HG03175 (cell line): ENCODE results near the gene SIGLEC8.
"Not testable (repeated sequence)": the region's sequence is repeated elsewhere in the genome, so short reads cannot be mapped to it uniquely, and the experiment has no call there.

Experiments used
- ATAC-seq: cut with Tn5 transposase; IDR thresholded peaks from one replicate; pipeline ENCODE4 v1.9.1; 2021; ENCODE audit warnings: mild to moderate bottlenecking, moderate library complexity; ENCODE audit not compliant: unreplicated experiment

SIGLEC8 gene

DNA sequence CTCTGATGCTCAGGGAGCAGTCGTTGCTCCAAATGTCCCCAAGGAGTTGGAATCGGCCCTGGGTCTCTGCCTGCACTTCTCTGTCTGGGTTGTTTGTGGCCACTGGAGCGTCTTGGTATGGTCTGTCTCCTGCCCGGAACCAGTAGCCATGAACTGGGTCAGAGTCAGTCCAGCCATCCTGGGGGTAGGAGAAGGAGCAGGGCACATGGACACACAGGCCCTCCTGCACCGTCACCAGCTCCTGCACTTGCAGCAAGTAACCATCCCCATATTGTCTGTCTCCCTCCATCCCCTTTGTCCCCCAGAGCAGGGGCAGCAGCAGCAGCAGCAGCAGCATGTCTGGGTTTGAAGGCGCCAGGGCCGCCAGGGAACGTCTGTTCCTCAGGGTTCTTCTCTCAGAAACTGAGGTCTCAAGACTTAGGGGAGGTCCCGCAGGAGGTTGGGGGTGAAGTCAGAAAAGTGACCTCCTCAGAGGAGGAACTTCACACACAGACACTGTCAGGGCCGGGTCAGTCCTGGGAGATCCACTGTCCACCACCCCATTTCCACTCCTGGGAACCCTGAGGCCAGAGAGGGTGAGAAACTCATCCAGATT, at the start of gene SIGLEC8:
Gene SIGLEC8, minus strand, starts transcription at position 404 of the 595 bp plus-strand sequence. Its CDS starts 67 bp downstream, at position 337.
- no peak for ATAC-seq

GRCh38 chr19:51507640-51508058, 49.4 kb upstream of the SIGLEC8 start:
- no peak for ATAC-seq

DNA sequence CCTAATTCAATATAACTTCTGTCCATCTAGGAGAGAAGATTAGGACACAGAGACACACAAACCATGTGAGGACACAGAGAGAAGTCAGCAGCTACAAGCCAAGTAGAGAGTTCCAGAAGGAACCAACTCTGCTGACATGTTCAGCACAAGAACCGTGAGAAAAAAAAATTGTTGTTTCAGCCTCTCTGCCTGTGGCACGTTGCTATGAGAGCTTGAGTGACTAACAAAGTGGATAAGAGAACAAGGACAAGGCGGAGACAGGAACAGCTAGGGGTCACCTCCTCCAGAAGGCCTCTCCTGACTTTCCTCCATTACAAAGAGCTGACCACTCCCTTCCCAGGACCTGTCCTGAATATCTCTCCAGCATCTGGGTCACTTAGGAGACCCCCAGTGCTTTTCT, 48.9 kb upstream of the SIGLEC8 start:
- no peak for ATAC-seq

DNA sequence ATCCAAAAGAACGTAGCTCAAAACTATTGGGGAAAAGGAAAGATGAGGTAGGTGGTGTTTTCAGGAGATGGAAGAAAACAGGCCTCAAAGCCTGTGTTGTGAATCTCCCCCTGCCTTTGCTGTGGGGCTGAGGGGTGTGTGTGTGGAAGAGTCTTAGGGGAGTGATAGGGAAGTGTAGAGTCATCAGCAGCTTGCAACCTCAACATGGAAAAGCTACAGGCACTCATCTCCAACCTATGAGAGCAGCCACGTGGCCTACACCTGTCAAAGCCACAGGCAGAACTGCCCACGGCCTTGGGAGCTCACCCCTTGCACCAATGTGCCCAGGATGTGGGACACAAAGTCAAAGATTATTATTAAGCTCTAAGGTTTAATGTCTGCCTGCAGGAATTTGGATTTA, 47.6 kb upstream of the SIGLEC8 start:
- no peak for ATAC-seq

GRCh38 chr19:51503896-51504295, 45.6 kb upstream of the SIGLEC8 start:
- no peak for ATAC-seq

GRCh38 chr19:51503286-51503817, 45.1 kb upstream of the SIGLEC8 start:
- ATAC-seq, result no peak

DNA sequence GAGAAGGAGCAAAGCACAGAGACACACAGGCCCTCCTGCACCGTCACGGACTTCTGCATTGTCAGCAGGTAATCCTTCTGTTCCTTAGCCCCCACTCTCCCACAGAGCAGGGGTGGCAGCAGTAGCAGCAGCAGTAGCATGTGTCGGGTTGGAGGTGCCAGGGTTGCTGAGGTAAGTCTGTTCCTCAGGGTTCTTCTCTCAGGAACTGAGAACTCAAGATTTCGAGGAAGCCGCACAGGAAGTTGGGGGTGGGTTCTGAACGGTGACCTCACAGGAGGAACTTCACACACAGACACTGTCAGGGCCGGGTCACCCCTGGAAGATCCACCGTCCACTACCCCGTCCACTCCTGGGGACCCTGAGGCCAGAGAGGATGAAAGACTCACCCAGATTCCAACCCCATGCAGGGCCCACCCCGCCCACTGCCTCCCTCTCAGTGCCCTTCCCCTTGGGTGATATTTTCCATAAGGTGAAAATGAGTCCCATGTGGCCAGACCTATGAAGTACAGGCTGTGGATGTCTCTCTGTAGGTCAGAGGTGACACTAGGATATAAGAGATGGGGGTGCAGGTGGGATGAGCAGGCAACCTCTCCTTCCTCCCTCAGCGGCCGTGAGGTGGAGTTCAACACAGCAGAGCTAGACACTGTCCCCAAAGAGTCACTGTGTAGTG, 43.5 kb upstream of the SIGLEC8 start, which contains the start of gene SIGLEC12:
Gene SIGLEC12, minus strand, starts transcription at position 207 of the 670 bp plus-strand sequence. Its CDS starts 67 bp downstream, at position 140.
- ATAC-seq, result no peak

GRCh38 chr19:51500931-51501330, 42.7 kb upstream of the SIGLEC8 start:
- not testable (repeated sequence) for ATAC-seq

DNA sequence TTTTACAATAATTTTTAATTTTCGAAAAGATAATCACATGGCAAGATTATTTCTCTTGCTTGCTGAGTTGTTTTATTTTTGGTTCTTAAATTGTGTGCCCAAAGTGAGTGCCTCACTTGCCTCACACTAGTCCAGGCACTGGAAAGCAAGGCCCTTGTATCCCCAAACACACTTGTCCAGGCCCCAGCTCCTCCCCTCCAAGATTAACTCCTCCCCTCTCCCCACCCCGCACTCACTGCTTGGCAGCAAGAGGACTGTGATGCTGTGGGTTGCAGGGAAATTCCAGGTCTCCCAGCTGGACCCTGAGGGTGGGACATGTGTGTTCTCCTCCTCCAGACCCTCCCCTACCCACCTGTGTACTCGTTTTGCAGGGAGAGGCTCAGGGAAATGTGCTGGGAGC, 39.4 kb upstream of the SIGLEC8 start:
- no peak for ATAC-seq

- no peak for ATAC-seq
Measured at GRCh38 chr19:51493776-51494175, 35.5 kb upstream of the SIGLEC8 start.

DNA sequence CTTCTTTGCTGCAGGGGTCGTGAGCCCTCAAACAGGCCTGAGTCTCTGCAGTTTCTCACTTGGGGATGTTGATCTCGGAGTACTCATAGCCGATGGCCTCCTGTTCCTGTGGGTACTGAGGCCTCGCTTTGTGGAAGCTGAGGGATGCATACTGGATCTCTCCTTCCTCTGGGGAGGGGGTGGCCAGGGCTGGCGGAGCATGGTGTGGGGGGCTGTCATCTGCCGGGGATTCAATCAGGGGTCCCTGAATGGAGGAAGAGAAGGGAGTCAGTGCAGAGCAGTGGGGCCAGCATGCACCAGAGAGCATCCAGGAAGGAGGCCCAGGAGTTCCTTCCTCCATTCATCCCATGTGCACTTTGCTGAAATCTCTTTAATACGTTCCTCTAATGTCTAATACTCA, 33.3 kb upstream of the SIGLEC8 start:
- no peak for ATAC-seq

DNA sequence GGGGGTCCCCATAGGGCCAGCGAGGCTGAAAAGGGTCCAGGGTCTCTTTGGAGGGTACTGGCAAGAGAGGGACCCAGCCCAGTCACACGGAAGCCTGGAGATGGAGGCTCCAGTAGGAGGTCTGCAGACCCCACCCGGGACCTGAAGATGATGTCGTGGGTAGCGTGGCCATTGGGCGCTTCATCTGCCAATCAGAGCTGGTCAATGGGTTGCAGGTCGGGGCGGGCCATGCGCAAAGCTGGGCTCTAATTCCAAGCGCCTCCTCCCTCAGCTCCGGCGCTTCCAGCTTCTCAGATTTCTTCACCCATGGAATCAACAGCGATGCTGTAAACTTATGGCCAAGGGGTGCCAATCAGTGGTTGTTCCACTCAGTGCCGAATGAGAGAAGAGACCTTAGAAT, 32.4 kb upstream of the SIGLEC8 start:
- no peak for ATAC-seq

DNA sequence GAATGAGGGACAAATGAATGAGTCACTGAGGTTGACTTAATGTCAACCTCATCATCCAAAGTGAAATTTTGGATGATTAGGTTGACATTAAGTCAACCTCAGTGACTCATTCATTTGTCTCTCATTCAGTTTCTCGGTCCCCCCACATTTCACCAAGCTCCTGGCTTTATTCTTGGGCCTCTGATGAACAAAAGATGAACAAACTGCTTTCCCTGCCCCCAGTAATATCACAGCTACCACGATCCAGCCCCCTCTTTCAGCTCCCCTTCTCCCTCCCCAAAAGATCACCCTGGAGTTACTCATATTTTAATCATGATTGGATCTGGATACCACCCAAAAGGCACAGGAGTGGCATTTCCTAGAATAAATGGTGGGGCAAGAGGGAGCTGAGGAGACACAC, 30.9 kb upstream of the SIGLEC8 start:
- ATAC-seq, result no peak

DNA sequence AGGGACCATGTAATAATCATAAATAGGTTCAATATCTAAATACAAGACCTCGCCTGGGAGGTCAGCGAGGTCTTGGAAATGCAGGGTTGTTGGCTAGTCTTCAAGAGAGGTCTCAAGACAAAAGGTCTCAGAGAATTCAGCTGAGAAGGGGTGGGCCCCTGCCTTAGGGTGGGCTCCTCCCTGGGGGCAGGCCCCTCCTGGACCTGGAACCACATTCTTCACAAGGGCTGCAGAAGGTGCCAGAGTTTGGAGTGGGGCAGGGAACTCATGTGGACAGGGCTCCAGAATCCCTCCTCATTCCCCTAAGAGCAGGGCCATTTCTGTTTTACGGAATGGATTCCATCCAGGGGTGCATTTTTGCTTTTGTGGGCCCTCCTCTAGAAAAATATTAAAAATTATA, 30.2 kb upstream of the SIGLEC8 start:
- no peak for ATAC-seq

DNA sequence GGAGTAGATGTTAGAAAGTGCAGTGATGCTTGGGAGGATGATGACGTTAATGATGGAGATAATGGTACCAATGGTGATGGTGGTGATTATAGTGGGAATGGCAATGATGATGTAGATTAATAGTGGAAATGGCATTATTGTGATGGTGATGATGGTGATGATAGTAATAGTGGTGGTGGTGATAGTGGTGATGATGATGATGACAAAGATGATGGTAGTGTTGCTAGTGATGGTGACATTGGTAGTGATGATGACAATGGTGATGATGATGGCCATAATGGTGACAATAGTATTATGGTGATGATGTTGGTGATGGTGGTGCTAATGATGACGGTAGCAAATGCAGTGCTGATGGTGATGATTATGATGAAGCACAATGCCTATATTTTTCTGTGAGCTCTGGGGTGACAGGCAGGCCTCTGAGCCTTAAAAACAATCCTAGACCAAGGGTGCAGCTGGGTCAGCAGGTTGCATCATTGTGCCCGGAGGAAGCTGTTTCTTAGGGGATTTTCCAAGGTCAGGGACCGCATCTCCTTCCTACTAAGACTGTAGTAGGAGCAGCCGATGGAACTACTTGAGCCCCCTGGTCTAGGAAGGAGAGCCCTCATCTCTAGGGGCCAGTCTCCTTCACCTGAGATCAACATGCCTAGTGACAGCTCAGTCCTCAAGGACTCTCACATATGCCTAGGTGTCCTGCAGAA, 27.9 kb upstream of the SIGLEC8 start:
- no peak for ATAC-seq

DNA sequence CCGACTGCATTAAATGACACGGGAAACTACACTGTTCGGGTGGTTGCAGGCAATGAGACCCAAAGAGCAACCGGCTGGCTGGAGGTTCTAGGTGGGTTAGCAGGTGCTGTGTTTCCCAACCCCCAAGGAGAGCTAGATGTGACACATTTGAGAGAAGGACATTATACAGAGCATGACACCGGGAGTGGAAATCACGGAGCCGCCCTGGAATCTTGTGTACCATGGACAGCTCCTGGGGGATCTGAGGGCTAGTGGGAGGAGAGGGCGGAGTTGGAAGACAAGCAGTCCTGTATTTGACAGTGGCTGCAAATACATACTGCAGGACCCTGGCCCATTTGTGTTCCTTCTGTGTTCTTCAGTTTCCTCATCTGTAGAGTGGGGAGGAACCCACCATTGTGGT, 22.3 kb upstream of the SIGLEC8 start:
- no peak for ATAC-seq

GRCh38 chr19:51479531-51480331, 21.5 kb upstream of the SIGLEC8 start:
- ATAC-seq, result no peak

GRCh38 chr19:51478381-51479234, 20.4 kb upstream of the SIGLEC8 start, which contains the start of gene CEACAM18:
TSS of gene CEACAM18 (plus strand) at chr19:51478539.
- ATAC-seq, result no peak

DNA sequence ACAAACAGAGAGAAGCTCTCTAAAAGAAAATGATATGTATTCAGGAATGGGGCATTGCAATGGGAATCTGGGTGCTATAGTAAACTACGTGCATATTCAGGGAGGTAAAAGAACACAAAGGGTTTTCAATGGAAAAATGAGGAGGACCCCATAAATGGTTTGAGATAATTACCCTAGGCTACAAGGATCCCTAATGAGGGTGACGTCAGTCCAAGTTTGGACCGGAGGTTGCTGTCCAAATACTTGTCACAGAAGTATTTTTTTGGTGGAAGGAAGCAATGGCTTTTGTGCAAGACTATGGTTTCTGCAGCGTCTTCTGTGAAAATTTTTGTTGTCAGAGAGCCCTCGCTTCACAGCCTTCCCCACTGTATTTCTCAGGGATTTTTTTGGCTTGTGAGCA, 19.1 kb upstream of the SIGLEC8 start:
- no peak for ATAC-seq

DNA sequence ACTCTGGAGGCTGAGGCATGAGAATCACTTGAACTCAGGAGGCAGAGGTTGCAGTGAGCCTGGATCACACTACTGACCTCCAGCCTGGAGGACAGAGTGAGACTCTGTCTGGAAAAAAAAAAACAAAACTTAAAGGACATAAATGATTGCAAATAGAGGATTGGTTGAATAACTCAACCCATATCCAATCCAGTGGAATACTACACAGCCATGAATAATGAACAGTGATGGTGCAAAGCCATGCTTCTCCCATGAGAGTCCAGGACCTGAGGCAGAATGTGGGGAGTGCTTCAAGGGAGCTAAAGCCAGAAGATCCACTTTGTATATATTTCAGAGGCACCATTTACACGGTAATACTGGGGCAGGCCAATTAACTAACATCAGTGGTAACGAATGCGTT, 17.9 kb upstream of the SIGLEC8 start:
- ATAC-seq, result no peak
